Natural killer cell (primary cell): ENCODE data around the gene SCD5. TPM values are rescaled to one million over a fixed set of nuclear protein-coding genes. Genes with fewer than 3 reads are reported as not detected.

Source experiments
- ATAC-seq, 3 donors: fragments of 150-1000 bp in 2 of 3; fragments of 200-7000 bp in 1 of 3; cut with Tn5 transposase; 1 replicate in 1 of 3; 2 replicates in 2 of 3; pipeline ENCODE4 v1.10.0; 2021; ENCODE audit warnings: mild to moderate bottlenecking in 2 of 3, moderate library complexity in 2 of 3
- DNase-seq, 2 donors: peaks; one replicate each; pipeline versions ENCODE4 v3.0.0 to v3.0.0-alpha.2; 2013 to 2021; ENCODE audit warnings: mixed read lengths in 1 of 2
- H3K27ac ChIP-seq: one replicate; pipeline ENCODE4 v1.5.1; 2013; ENCODE audit warnings: mild to moderate bottlenecking, low read length
- H3K27me3 ChIP-seq: one replicate; pipeline ENCODE4 v1.6.1; 2013; ENCODE audit warnings: low read length; ENCODE audit not compliant: control insufficient read depth, insufficient read depth
- H3K36me3 ChIP-seq: one replicate; pipeline ENCODE4 v1.6.1; 2013; ENCODE audit warnings: low read length; ENCODE audit not compliant: control insufficient read depth, insufficient read depth
- H3K4me1 ChIP-seq: one replicate; pipeline ENCODE4 v1.6.1; 2013; ENCODE audit warnings: low read length; ENCODE audit not compliant: control insufficient read depth, insufficient read depth
- H3K4me3 ChIP-seq: one replicate; pipeline ENCODE4 v1.5.1; 2013; ENCODE audit warnings: low read length
- H3K9me3 ChIP-seq: one replicate; pipeline ENCODE4 v1.6.1; 2013; ENCODE audit warnings: low read length; ENCODE audit not compliant: control insufficient read depth, insufficient read depth
- H3K27ac Mint-ChIP-seq, 2 donors: one replicate each; pipeline ENCODE4 v1.8.0; 2022; ENCODE audit warnings: mild to moderate bottlenecking in 2 of 2, mixed read lengths in 2 of 2, moderate library complexity in 1 of 2
- H3K27me3 Mint-ChIP-seq, 2 donors: one replicate each; pipeline ENCODE4 v1.8.0; 2022; ENCODE audit warnings: low read depth in 2 of 2, mixed read lengths in 2 of 2
- H3K36me3 Mint-ChIP-seq: one replicate; pipeline ENCODE4 v1.8.0; 2022; ENCODE audit warnings: mixed read lengths
- H3K4me1 Mint-ChIP-seq, 2 donors: one replicate each; pipeline ENCODE4 v1.8.0; 2022; ENCODE audit warnings: mixed read lengths in 2 of 2
- H3K4me3 Mint-ChIP-seq: one replicate; pipeline ENCODE4 v1.8.0; 2022; ENCODE audit warnings: mild to moderate bottlenecking, moderate library complexity, mixed read lengths
- H3K9me3 Mint-ChIP-seq, 2 donors: one replicate each; pipeline ENCODE4 v1.8.0; 2022; ENCODE audit warnings: mixed read lengths in 2 of 2
- CTCF ChIP-seq: fragments of 200-600 bp; IDR thresholded peaks from one replicate; pipeline ENCODE4 v1.8.0; 2022; ENCODE audit warnings: antibody characterized with exemption
- WGBS: methylation state at CpG from one replicate; pipeline ENCODE4 v1.1.7; 2013; ENCODE audit warnings: missing lambda C conversion rate; ENCODE audit not compliant: insufficient coverage; 5-methylcytosine and 5-hydroxymethylcytosine counted together
- intact Hi-C: fragments of 100-400 bp; cut with micrococcal nuclease; formaldehyde crosslinking; loops from one replicate; pipeline ENCODE4 v1.14.2; 2022
- total RNA-seq, 4 donors: library from RNA; stranded (reverse); fragments of 120-200 nt in 1 of 4; gene quantifications; one replicate each; pipeline versions ENCODE4 v1.2.3 to v1.2.4, GENCODE V29; 2013 to 2022

SCD5 gene
- total RNA-seq, 3 donors from 2014 or later (not counting 1 experiment from before 2014, with no cell fraction given), result 8.9 to 11.6 (median 9.0) TPM

- WGBS, result 92% methylated on average over 2 of the region's 2 CpGs
- Histone ChIP-seq H3K4me3 (no peak overlapping the region), H3K27ac (no peak overlapping the region), H3K36me3 (no peaks in the 10 kb centered on the region), H3K4me1 (no peaks in the 10 kb centered on the region), H3K9me3 (no peaks in the 10 kb centered on the region), H3K27me3 (no peaks in the 10 kb centered on the region)
- peaks cover 14% of the 10 kb centered on the region for H3K36me3 Mint-ChIP-seq
- H3K4me3 Mint-ChIP-seq, result no peak overlapping the region
- TF ChIP-seq CTCF, result no peak
- no peak overlapping the region for H3K27ac Mint-ChIP-seq
- ATAC-seq (no peak), DNase-seq (no peak)
- H3K4me1 Mint-ChIP-seq, result peaks cover 0 to 4% of the 10 kb centered on the region in 2 donors
- H3K9me3 Mint-ChIP-seq, result peaks cover 0 to 3% of the 10 kb centered on the region in 2 donors
- intact Hi-C loops, result no loop called here
- no peaks in the 10 kb centered on the region for H3K27me3 Mint-ChIP-seq
Measured at GRCh38 chr4:82629238-82630000, 169.2 kb downstream of the SCD5 start.

- H3K27ac Mint-ChIP-seq, result no peak overlapping the region
- no peak for TF ChIP-seq CTCF
- intact Hi-C loops, result no loop called here
- H3K36me3 ChIP-seq, result no peaks in the 10 kb centered on the region
- ATAC-seq (no peak), DNase-seq (no peak)
- H3K27me3 ChIP-seq, result no peaks in the 10 kb centered on the region
- no peak overlapping the region for H3K4me3 ChIP-seq
- H3K27ac ChIP-seq, result no peak overlapping the region
- no peaks in the 10 kb centered on the region for H3K9me3 ChIP-seq
- no peak overlapping the region for H3K4me3 Mint-ChIP-seq
- peaks cover 0 to 4% of the 10 kb centered on the region in 2 donors for H3K4me1 Mint-ChIP-seq
- H3K9me3 Mint-ChIP-seq, result no peaks in the 10 kb centered on the region
- H3K27me3 Mint-ChIP-seq, result no peaks in the 10 kb centered on the region
- H3K36me3 Mint-ChIP-seq, result no peaks in the 10 kb centered on the region
- 88% methylated on average over 9 of the region's 9 CpGs for WGBS
- H3K4me1 ChIP-seq, result no peaks in the 10 kb centered on the region
Measured at GRCh38 chr4:82626251-82626868, 172.2 kb downstream of the SCD5 start.

- no peaks in the 10 kb centered on the region for H3K4me1 ChIP-seq
- Mint-ChIP-seq H3K4me1 (no peaks in the 10 kb centered on the region), H3K27ac (no peak overlapping the region), H3K9me3 (no peaks in the 10 kb centered on the region), H3K4me3 (no peak overlapping the region), H3K27me3 (no peaks in the 10 kb centered on the region), H3K36me3 (no peaks in the 10 kb centered on the region)
- no peaks in the 10 kb centered on the region for H3K36me3 ChIP-seq
- 88% methylated on average over 4 of the region's 4 CpGs for WGBS
- no peaks in the 10 kb centered on the region for H3K27me3 ChIP-seq
- H3K4me3 ChIP-seq, result no peak overlapping the region
- H3K9me3 ChIP-seq, result no peaks in the 10 kb centered on the region
- ATAC-seq (no peak), DNase-seq (no peak)
- TF ChIP-seq CTCF, result no peak
- H3K27ac ChIP-seq, result no peak overlapping the region
- intact Hi-C loops, result no loop called here
Measured at GRCh38 chr4:82624819-82625218, 173.8 kb downstream of the SCD5 start.
